GM12864 (cell line): ENCODE data around the gene SNX15.

Source experiments
- DNase-seq: peaks from one replicate; pipeline ENCODE4 v3.0.0-alpha.2; 2011; ENCODE audit warnings: low read depth
- H3K4me3 ChIP-seq: 2 replicates; pipeline ENCODE4 v1.5.1; 2011; ENCODE audit warnings: mild to moderate bottlenecking, low read depth, low read length, control low read depth
- TF ChIP-seq, protein P1 (sequence below): IDR thresholded peaks from 2 replicates; pipeline ENCODE4 v1.5.1; 2011; ENCODE audit warnings: low read depth, mild to moderate bottlenecking, moderate library complexity, low read length, control low read depth, inconsistent platforms; ENCODE audit errors: missing control alignments

The SNX15 gene

DNA sequence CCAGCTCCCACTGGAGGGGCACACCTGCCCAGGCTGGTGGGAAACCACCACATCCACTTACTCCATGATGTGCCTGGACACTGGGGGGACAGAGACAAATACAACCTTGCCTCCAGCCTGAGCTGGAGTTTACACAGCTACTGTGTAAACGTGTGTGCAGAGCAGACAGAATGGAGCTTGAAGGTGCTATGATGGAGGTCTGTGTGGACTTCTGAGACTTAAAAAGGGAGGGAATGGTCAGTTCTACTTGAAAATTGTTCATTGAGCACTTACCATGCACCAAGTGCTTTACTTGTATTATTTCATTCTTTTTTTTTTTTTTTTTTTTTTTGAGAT lies 45.4 kb downstream of the SNX15 start:
- no peak for DNase-seq
- TF ChIP-seq, protein P1, sequence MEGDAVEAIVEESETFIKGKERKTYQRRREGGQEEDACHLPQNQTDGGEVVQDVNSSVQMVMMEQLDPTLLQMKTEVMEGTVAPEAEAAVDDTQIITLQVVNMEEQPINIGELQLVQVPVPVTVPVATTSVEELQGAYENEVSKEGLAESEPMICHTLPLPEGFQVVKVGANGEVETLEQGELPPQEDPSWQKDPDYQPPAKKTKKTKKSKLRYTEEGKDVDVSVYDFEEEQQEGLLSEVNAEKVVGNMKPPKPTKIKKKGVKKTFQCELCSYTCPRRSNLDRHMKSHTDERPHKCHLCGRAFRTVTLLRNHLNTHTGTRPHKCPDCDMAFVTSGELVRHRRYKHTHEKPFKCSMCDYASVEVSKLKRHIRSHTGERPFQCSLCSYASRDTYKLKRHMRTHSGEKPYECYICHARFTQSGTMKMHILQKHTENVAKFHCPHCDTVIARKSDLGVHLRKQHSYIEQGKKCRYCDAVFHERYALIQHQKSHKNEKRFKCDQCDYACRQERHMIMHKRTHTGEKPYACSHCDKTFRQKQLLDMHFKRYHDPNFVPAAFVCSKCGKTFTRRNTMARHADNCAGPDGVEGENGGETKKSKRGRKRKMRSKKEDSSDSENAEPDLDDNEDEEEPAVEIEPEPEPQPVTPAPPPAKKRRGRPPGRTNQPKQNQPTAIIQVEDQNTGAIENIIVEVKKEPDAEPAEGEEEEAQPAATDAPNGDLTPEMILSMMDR, result no peak
- H3K4me3 ChIP-seq, result no peak overlapping the region

DNA sequence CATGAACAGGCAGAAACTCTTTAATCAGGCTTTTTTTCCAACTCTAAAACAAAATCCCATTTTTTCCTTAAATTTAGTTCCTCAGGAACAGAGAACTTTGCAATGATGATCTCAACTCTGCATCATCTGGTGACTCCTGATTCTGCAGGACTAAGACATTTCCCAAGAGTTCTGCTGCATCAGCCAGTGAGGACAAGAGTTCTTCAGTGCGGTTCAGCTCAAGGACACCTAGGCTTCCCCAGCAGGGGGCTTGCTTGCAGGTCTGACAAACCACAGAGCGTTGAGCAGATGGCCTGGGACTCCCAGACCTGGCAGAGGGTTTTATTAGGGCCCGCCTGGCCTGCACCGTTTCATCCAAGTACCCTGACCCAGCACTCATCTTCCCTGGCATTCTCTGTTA lies 50.2 kb downstream of the SNX15 start:
- TF ChIP-seq, protein P1, result no peak
- DNase-seq, result no peak
- H3K4me3 ChIP-seq, result no peak overlapping the region

DNA sequence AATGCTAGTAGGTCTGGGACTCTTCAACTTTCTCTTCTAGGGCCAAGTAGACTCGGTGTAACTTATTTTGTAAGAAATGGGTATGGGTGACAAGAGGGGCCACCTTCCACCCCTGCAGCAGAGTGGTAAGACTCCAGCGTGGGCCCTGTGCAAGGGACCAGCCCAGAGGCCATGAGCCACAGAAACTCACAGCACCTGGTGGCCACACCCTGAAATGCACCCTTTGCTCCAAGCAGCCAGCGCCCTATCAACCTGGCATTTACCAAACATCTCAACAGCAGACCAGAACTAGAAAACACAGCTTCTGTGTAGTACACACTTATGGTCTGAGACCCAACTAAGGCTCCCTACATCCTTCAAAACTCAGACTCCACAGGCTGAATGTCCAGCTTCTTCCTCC lies 50.9 kb downstream of the SNX15 start:
- no peak overlapping the region for H3K4me3 ChIP-seq
- DNase-seq, result no peak
- TF ChIP-seq, protein P1, result peak; percentile 85

DNA sequence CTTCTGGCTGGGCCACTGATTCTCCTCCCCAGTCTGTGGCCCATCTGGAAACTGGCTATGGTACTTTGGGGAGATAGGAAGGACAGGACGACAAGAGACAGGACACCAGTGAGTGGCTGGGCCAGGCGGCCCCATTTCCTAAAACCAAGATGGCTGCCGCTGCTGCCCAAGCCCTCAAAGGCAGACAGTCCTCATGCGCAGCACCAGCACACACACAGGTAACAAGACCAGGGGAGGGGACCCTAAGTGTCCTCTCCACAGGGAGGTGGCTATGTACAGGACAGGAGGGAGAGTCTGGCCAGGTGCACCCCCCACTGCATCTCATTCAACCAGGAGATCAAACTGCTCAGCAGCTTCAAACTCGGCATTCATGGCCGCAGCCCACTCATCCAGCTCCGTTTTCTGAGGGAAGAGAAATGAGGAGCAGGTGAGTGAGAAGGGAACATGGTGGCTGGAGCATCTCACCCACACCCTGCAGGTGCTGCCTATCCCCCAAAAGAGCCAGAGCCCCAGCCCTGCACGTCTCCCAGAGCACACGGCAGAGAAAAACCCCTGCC lies 51.6 kb downstream of the SNX15 start:
- TF ChIP-seq, protein P1, result no peak
- no peak for DNase-seq
- no peak overlapping the region for H3K4me3 ChIP-seq

DNA sequence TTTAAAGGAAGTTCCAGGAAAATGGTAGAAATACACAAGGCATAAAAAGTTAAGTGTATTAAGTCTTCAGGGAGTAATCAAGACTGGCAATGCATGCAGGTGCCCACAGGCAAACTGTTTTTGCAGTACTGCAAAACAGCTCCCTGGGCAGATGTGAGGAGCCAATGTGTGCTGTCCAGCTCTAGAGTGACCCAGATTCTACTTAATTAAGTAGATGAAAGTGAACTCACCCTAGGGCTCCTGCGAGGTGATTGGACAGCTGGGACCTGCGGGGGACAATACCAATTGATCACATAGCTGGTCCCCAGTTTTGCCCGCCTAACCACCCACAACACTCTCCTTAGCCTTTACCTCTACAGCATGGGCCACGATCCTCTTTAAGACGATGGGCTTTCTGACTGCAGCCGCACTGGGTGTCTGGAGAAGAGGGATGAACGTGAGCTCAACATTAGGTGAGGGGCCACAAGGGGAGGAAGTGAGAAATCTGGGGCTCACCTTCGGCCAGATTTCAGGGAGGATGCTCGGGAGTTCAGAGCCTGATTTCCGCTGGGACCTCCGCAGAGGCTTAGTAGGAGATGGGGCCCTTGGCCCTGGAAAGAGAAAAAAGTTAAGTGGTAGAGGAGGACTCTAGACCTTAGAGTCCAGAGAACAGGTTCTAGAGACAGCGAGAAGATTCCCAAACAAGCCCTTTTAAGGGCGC lies 56.0 kb downstream of the SNX15 start:
- TF ChIP-seq, protein P1, result peak; percentile 4
- peak overlapping the region; percentile 92 for H3K4me3 ChIP-seq
- no peak for DNase-seq

DNA sequence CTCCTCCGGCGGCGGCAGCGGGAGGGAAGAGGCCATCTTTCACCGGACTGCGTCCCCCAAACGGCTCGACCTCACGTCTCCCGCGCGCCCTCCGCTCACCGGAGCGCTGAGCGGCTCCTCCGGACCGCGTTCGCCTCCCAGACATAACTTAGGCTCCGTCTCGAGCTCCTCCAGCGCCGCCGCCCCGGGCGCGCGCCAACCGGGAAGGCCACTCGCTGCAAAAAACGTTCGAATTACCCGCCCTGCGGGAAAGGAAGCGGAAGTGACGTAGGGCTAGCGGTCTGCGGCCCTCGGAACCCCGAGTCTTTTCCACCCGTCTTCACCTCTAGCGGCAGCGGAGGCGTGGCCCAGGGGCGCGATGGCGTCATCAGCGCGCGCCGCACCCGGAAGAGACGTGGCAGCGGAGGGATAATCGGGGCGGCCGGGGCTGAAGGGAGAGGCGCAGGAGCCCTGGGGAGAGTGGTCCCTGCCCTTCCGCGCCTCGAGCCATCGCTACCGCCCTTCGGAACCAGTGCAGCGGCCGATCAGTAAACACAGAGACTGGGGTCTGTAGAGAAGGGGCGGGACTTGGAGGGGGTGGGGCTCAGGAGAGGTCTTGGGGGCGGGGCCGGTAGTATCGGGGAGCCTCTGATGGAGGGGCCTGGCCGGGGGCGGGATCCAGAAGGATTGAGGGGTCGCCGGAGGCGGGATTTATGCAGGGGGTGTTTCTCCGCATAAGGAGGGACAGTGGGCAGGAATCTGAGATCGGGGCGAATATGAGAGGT lies 56.8 kb downstream of the SNX15 start, which contains the start of the genes CDCA5 and ZFPL1:
TSS of gene CDCA5 (minus strand) at position 207 of the 764 bp plus-strand sequence. CDS start at position 145, 62 bp downstream.
TSS of gene ZFPL1 (plus strand) at position 389 of the 764 bp plus-strand sequence. CDS start 477 bp downstream, outside the sequence.
- TF ChIP-seq, protein P1, result no peak
- peak within 1 kb of the TSS; percentile 92 for H3K4me3 ChIP-seq
- peak; percentile 85 for DNase-seq
